ENCODE results near the gene BTNL9. TPM values are rescaled to one million over a fixed set of nuclear protein-coding genes. Genes with fewer than 3 reads are reported as not detected.

BTNL9 gene
- total and polyA plus RNA-seq, 2 donors = 7.0 to 11.9 TPM

DNA sequence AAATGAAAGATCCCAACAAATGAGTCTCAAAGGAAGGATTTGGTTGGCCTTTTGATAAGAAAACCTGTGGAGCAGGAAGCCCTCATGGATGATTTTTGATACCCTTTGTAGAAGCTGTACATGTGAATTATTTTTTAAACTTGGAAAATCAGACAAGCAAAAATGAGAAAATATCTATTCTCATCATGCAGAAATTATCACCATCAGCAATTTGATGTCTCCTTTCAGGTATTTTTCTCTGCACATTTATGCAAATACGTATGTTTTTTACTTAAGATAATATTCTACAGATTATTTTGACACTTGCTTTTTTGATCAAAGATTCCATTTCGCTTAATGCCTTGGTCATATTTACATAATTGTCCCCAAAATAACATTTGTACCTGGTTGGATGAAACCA lies 7.2 kb downstream of the BTNL9 start:
- no peaks in the 10 kb centered on the region for H3K36me3 ChIP-seq (ENCODE audit: insufficient read depth)
- no peak overlapping the region for H3K4me3 ChIP-seq (ENCODE audit: low read depth, low read length)
- no peak for DNase-seq (ENCODE audit: extremely low spot score)
- H3K27ac ChIP-seq (ENCODE audit: low read depth) = no peak overlapping the region
- 73% methylated on average over 2 of the region's 2 CpGs for WGBS
- H3K4me1 ChIP-seq (ENCODE audit: insufficient read depth) = no peaks in the 10 kb centered on the region

DNA sequence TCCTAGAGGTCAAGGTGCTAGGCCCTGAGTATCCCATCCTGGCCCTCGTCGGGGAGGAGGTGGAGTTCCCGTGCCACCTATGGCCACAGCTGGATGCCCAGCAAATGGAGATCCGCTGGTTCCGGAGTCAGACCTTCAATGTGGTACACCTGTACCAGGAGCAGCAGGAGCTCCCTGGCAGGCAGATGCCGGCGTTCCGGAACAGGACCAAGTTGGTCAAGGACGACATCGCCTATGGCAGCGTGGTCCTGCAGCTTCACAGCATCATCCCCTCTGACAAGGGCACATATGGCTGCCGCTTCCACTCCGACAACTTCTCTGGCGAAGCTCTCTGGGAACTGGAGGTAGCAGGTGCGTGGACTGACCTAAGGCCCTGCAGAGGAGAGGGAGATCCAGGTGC lies 7.9 kb downstream of the BTNL9 start:
- H3K36me3 ChIP-seq (ENCODE audit: insufficient read depth) = no peaks in the 10 kb centered on the region
- no peak for DNase-seq (ENCODE audit: extremely low spot score)

DNA sequence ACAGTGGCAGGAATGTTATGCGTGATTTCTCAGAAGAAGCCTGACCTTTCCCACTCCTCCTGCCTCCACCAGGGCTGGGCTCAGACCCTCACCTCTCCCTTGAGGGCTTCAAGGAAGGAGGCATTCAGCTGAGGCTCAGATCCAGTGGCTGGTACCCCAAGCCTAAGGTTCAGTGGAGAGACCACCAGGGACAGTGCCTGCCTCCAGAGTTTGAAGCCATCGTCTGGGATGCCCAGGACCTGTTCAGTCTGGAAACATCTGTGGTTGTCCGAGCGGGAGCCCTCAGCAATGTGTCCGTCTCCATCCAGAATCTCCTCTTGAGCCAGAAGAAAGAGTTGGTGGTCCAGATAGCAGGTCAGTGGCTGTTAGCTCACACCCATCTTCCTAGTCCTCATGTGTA lies 9.9 kb downstream of the BTNL9 start:
- Histone ChIP-seq H3K36me3 (ENCODE audit: insufficient read depth) (no peaks in the 10 kb centered on the region), H3K27ac (ENCODE audit: low read depth) (no peak overlapping the region), H3K4me1 (ENCODE audit: insufficient read depth) (no peaks in the 10 kb centered on the region), H3K4me3 (ENCODE audit: low read depth, low read length) (no peak overlapping the region)
- DNase-seq (ENCODE audit: extremely low spot score) = no peak
- 89% methylated on average over 5 of the region's 5 CpGs for WGBS

More for the DNA sequence above, 7.9 kb downstream of the BTNL9 start:
- Histone ChIP-seq H3K4me3 (ENCODE audit: low read depth, low read length) (no peak overlapping the region), H3K27ac (ENCODE audit: low read depth) (no peak overlapping the region), H3K4me1 (ENCODE audit: insufficient read depth) (no peaks in the 10 kb centered on the region)
- WGBS = 90% methylated on average over 15 of the region's 15 CpGs

DNA sequence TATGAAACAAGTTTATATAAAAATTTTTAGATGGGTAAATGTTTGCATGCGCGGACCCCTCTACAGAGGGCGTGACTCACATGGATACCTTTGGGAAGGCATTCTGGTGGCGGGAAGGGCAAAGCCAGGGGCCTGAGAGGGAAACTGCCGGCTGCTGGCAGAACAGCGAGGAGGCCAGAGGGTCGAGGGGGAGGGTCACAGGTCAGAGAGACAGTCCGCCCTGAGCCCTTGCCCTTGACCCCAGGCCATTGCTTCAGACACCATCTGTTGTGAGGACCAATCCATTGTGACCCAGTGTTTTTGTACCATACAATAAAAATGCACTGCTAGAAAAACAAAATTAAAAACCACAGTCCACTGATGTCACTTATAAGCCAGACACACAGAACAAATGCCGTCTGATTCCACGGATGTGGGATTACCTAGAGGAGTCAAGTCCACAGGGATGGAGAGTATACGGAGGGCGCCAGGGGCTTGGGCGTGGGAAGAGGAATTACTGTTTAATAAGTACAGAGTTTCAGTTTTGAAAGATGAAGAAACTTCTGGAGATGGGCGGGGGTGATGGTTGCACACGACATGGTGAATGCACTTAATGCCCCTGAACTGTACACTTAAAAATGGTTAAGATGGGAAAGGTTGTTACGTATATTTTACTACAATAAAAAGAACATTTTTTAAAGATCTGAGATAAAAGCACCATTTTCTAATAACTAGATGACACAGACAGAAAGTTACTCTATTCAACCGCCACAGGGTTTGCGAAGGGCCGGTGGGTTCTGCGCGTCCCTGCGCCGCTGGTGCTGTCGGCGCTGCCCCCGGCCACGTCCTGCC lies 12.0 kb downstream of the BTNL9 start:
- Histone ChIP-seq H3K4me1 (ENCODE audit: insufficient read depth) (no peaks in the 10 kb centered on the region), H3K36me3 (ENCODE audit: insufficient read depth) (no peaks in the 10 kb centered on the region), H3K27ac (ENCODE audit: low read depth) (no peak overlapping the region), H3K4me3 (ENCODE audit: low read depth, low read length) (peak overlapping the region; percentile 55)
- DNase-seq (ENCODE audit: extremely low spot score) = no peak
- 17% methylated on average over 27 of the region's 27 CpGs for WGBS

DNA sequence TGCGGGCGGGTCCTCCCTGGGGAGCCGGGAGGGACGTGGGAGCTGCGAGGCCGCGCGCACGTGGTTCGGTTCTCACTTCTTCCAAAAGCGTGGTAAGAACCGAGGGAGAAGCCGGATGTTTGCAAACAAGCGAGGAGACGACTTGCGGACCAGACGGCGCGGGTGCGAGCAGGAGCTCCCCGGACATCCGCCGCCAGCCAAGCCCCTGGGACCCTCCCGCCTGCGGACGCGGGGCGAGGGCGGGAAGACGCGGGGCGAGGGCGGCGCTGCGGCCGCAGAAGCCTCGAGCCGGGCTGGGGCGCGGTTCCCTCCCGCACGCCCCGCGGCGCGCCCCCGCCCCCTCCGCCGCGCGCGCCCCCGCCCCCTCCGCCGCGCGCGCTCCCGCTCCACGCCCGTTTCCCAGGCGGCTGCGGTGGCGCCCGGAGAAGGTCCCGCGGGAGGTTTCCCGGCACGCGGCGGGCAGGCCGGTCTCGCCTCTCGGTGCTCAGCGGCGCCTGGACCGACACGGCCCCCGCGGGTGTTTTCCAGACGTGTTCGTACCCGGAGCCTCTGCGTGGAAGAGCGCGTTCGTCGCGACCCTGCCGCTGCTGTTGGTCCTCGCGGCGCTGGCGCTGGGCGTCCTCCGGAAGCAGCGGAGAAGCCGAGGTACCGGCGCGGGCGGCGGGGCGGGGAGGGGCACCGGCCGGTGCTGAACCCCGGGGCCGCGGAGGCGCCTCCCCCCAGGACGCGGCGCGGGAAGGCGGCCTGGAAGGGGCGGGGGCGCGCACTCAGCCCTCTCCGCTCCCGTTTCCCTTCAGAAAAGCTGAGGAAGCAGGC lies 12.8 kb downstream of the BTNL9 start:
- WGBS = under 1% methylated on average over 119 of the region's 120 CpGs
- Histone ChIP-seq H3K36me3 (ENCODE audit: insufficient read depth) (no peaks in the 10 kb centered on the region), H3K4me1 (ENCODE audit: insufficient read depth) (no peaks in the 10 kb centered on the region), H3K27ac (ENCODE audit: low read depth) (no peak overlapping the region), H3K4me3 (ENCODE audit: low read depth, low read length) (peak overlapping the region; percentile 55)
- no peak for DNase-seq (ENCODE audit: extremely low spot score)

DNA sequence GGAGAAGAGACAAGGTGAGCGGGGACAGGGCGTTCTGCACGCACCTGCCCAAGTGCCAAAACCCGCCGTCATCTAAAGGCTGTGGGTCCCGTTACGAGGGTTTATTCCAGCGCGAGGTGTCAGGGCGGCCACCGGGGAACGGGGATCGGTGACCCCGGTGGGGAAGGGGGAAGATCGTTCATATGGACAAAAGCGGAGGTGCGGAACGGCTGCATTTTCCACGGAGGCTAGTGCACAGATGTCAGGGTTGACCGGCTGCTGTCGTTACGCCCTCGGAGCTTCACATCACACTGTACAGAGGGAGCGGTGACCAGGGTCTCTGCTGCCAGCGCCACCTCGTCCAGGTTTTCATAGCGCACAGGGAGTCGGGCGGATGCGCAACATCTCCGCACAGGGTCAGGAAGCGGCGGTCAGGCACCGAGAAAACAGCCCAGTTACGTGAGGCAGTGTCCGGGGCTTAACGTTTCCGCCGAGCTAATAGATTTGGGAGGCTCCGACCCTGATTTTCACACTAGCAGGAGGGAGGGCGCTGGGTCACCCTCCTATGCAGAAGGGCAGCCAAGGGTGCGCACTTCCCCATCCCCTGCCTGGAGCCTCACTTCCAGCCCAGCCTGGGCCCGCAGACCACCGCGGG lies 13.5 kb downstream of the BTNL9 start:
- DNase-seq (ENCODE audit: extremely low spot score) = no peak
- H3K36me3 ChIP-seq (ENCODE audit: insufficient read depth) = no peaks in the 10 kb centered on the region
- H3K4me3 ChIP-seq (ENCODE audit: low read depth, low read length) = peak overlapping the region; percentile 55
- WGBS = 1% methylated on average over 45 of the region's 45 CpGs
- H3K27ac ChIP-seq (ENCODE audit: low read depth) = no peak overlapping the region
- no peaks in the 10 kb centered on the region for H3K4me1 ChIP-seq (ENCODE audit: insufficient read depth)

DNA sequence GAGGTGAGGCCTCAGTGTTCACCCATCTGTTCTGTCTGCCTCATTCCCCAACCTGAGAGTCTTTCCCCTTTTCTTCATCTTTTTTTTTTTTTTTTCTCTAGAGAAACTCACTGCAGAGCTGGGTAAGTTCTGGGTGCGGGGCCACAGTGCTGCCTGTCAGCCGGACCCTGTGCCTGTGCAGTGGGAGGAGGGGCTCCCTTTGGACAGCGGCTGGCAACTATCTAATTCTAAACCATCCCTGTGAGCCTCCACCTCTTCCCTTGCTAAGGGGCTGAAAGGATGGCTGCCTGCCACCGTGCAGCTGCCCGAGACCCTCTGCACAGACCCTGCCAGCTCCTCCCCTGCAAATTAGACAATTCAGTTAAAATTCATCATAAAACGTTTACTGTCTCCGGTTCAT lies 14.1 kb downstream of the BTNL9 start:
- no peak overlapping the region for H3K27ac ChIP-seq (ENCODE audit: low read depth)
- H3K36me3 ChIP-seq (ENCODE audit: insufficient read depth) = no peaks in the 10 kb centered on the region
- no peaks in the 10 kb centered on the region for H3K4me1 ChIP-seq (ENCODE audit: insufficient read depth)
- no peak for DNase-seq (ENCODE audit: extremely low spot score)
- peak overlapping the region; percentile 55 for H3K4me3 ChIP-seq (ENCODE audit: low read depth, low read length)
- WGBS = 16% methylated on average over 7 of the region's 7 CpGs

DNA sequence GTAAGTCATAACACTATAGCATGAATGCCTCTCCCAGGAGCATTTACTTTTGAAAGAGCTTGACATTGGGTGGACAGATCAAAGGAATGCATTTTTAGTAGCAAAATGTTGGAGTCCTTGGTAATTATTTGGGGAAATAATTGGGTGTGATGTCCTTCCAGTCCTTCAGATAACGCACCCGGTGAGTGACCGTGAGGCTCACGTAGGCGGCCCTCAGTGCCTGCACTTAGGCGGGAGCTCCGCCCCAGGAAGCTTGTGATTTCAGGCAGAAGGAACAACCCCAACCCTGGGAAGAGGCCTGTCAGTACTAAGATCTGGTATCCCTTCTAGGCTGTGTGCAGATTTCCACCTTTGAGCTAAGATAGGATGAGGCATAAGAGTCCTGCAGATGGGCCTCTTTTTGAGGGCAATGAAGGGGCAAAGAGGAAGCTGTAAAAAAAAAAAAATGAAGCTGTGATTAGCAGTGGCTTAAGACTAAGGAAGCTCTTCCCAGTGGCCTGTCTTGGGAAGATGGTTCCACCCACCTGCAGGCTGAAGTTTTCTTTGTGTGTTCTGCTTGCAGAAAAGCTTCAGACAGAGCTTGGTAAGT lies 14.9 kb downstream of the BTNL9 start:
- H3K27ac ChIP-seq (ENCODE audit: low read depth) = no peak overlapping the region
- no peak for DNase-seq (ENCODE audit: extremely low spot score)
- no peaks in the 10 kb centered on the region for H3K36me3 ChIP-seq (ENCODE audit: insufficient read depth)
- WGBS = 28% methylated on average over 7 of the region's 7 CpGs
- H3K4me3 ChIP-seq (ENCODE audit: low read depth, low read length) = no peak overlapping the region
- H3K4me1 ChIP-seq (ENCODE audit: insufficient read depth) = no peaks in the 10 kb centered on the region

DNA sequence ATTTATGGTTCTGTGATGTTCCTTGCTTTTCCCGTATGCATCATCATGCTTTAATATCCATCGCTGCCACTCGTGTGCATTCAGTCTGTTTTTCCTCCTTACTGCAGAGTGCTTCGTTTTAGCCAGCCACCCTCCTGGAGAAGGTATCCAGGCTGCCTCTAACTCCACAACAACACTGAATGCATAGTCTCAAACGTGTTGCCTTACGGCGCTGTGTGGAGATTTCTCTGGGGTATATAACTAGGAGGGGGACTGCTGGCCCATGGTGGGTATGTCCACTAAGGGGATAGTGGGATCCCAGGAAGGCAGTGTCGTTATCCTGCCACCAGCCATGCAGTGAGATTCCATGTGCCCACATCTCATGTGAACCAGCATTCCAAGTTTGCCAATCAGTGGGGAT lies 16.4 kb downstream of the BTNL9 start:
- DNase-seq (ENCODE audit: extremely low spot score) = no peak
- Histone ChIP-seq H3K4me1 (ENCODE audit: insufficient read depth) (no peaks in the 10 kb centered on the region), H3K36me3 (ENCODE audit: insufficient read depth) (no peaks in the 10 kb centered on the region), H3K4me3 (ENCODE audit: low read depth, low read length) (no peak overlapping the region), H3K27ac (ENCODE audit: low read depth) (no peak overlapping the region)
- WGBS = 77% methylated on average over 8 of the region's 8 CpGs

DNA sequence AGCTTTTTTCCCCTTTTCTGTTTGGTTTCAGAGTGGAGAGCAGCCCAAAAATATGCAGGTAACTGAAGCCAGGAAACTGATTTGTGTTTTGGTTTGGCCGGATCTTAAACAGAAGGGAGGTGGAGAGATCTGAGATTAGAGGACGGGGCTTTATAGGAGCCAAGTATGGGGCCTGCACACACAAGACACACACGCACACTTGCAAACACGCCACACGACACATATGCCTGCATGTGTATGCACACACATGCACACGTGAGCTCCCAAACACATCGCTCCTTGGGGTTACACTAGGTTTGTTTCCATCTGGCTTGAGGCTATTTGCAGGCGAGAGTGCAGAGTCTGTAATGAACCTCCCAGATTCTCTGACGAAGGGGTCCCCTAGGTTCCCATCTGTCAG lies 18.3 kb downstream of the BTNL9 start:
- WGBS = 64% methylated on average over 9 of the region's 9 CpGs
- Histone ChIP-seq H3K36me3 (ENCODE audit: insufficient read depth) (no peaks in the 10 kb centered on the region), H3K4me3 (ENCODE audit: low read depth, low read length) (no peak overlapping the region), H3K4me1 (ENCODE audit: insufficient read depth) (no peaks in the 10 kb centered on the region), H3K27ac (ENCODE audit: low read depth) (no peak overlapping the region)
- no peak for DNase-seq (ENCODE audit: extremely low spot score)

DNA sequence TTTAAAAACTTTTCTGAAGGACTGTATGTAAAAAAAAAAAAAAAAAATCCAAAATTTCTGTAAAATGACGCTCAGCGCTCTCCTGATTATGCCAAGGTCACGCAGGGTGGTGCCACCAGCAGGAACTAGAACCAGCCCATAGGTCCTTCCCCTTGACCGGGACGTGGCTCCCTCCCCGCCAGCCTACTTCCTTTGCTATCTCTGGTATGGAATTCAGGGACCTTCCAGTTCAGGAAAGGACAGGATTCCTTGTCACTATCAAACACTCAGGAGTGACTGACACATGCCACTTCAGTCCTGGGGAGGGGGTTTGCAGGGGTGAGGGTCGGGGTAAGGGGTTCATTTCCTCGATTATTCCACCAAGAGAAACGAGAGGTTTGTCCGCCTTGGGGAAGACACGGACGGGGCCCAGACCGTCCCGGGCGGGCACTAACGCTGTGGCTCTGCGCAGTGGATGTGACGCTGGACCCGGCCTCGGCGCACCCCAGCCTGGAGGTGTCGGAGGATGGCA lies 18.8 kb downstream of the BTNL9 start:
- Histone ChIP-seq H3K4me3 (ENCODE audit: low read depth, low read length) (no peak overlapping the region), H3K36me3 (ENCODE audit: insufficient read depth) (no peaks in the 10 kb centered on the region), H3K4me1 (ENCODE audit: insufficient read depth) (no peaks in the 10 kb centered on the region), H3K27ac (ENCODE audit: low read depth) (no peak overlapping the region)
- DNase-seq (ENCODE audit: extremely low spot score) = no peak
- WGBS = 10% methylated on average over 22 of the region's 22 CpGs

DNA sequence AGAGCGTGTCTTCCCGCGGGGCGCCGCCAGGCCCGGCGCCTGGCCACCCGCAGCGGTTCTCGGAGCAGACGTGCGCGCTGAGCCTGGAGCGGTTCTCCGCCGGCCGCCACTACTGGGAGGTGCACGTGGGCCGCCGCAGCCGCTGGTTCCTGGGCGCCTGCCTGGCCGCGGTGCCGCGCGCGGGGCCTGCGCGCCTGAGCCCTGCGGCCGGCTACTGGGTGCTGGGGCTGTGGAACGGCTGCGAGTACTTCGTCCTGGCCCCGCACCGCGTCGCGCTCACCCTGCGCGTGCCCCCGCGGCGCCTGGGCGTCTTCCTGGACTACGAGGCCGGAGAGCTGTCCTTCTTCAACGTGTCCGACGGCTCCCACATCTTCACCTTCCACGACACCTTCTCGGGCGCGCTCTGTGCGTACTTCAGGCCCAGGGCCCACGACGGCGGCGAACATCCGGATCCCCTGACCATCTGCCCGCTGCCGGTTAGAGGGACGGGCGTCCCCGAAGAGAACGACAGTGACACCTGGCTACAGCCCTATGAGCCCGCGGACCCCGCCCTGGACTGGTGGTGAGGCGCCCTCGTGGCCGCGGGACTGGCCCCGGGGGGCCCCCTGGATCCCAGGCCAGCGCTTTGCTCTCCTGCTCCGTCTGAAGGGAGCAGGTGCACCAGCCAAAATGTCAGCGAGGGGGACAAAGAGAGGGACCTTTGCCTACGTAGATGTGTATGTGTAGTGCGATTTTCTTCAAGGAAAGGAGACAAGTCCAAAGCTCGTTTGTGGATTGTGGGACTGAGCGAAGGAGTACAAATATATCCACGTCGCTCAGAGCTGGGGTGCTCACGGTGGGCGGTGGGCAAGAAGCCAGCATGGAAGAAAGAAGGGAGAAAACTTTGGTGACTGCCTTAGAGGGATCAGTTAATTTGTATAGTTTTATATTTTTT lies 19.5 kb downstream of the BTNL9 start:
- WGBS = 8% methylated on average over 86 of the region's 86 CpGs
- no peak overlapping the region for H3K27ac ChIP-seq (ENCODE audit: low read depth)
- H3K4me3 ChIP-seq (ENCODE audit: low read depth, low read length) = no peak overlapping the region
- no peak for DNase-seq (ENCODE audit: extremely low spot score)
- no peaks in the 10 kb centered on the region for H3K36me3 ChIP-seq (ENCODE audit: insufficient read depth)
- H3K4me1 ChIP-seq (ENCODE audit: insufficient read depth) = no peaks in the 10 kb centered on the region
